Measurements from ENCODE around the gene EVI5.

The EVI5 gene

DNA sequence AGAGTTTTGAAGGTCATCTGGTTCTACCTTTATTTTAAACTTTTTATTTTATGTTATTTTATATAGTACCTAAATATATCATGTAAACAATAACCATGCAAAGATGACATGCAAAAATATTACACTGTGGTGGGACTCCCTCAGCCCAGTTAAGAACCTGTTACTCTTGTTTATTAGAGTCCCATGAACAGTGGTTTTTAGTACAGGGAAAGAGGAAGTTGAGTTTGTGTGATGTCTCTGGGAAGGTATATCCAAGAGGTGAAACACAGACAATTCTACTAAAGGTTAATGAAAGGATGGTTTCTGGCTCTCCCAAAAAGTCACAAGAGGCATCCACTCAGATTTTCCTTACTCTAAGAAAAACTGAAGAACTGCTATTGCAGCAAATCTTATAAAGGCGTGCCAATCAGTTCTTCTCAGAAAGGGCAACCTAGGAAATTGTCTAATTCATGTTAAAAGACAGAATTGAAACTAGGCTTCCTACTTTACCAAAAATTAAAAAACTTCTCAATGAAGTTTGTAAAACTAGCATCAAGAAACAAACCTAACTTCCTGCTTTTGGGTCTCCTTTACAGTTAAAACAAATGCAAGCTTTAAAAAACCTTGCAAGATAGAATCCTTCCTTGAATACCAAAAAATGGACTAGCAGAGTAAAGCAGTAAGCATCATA lies 318.1 kb downstream of the EVI5 start:
- Mint-ChIP-seq H3K4me1 (no peaks in the 10 kb centered on the region), H3K27me3 (ENCODE audit: low read depth, poor library complexity) (peaks cover 7% of the 10 kb centered on the region), H3K36me3 (ENCODE audit: low read depth) (no peaks in the 10 kb centered on the region), H3K9me3 (no peaks in the 10 kb centered on the region), H3K4me3 (no peak overlapping the region), H3K27ac (no peak overlapping the region)
- DNase-seq = no peak
- TF ChIP-seq CTCF (IDR thresholded peaks at IDR 0.05) = no peak

GRCh38 chr1:92465256-92465647 lies 319.7 kb downstream of the EVI5 start:
- DNase-seq = no peak
- H3K36me3 Mint-ChIP-seq (ENCODE audit: low read depth) = no peaks in the 10 kb centered on the region
- H3K27me3 Mint-ChIP-seq (ENCODE audit: low read depth, poor library complexity) = no peaks in the 10 kb centered on the region
- H3K4me3 Mint-ChIP-seq = no peak overlapping the region
- no peak overlapping the region for H3K27ac Mint-ChIP-seq
- no peak for TF ChIP-seq CTCF (IDR thresholded peaks at IDR 0.05)
- no peaks in the 10 kb centered on the region for H3K4me1 Mint-ChIP-seq
- no peaks in the 10 kb centered on the region for H3K9me3 Mint-ChIP-seq

- H3K4me3 Mint-ChIP-seq = no peak overlapping the region
- no peaks in the 10 kb centered on the region for H3K36me3 Mint-ChIP-seq (ENCODE audit: low read depth)
- no peak overlapping the region for H3K27ac Mint-ChIP-seq
Measured at GRCh38 chr1:92464588-92465255, 320.2 kb downstream of the EVI5 start.

GRCh38 chr1:92461364-92462097 lies 323.4 kb downstream of the EVI5 start:
- Mint-ChIP-seq H3K27me3 (ENCODE audit: low read depth, poor library complexity) (peaks cover 4% of the 10 kb centered on the region), H3K4me3 (no peak overlapping the region), H3K4me1 (no peaks in the 10 kb centered on the region), H3K36me3 (ENCODE audit: low read depth) (no peaks in the 10 kb centered on the region), H3K9me3 (no peaks in the 10 kb centered on the region), H3K27ac (no peak overlapping the region)
- no peak for DNase-seq
- TF ChIP-seq CTCF (IDR thresholded peaks at IDR 0.05) = no peak

More at GRCh38 chr1:92464588-92465255, 320.2 kb downstream of the EVI5 start:
- H3K4me1 Mint-ChIP-seq = no peaks in the 10 kb centered on the region
- no peak for TF ChIP-seq CTCF (IDR thresholded peaks at IDR 0.05)
- DNase-seq = no peak
- no peaks in the 10 kb centered on the region for H3K27me3 Mint-ChIP-seq (ENCODE audit: low read depth, poor library complexity)
- H3K9me3 Mint-ChIP-seq = no peaks in the 10 kb centered on the region

- no peak for TF ChIP-seq CTCF (IDR thresholded peaks at IDR 0.05)
- DNase-seq = no peak
- no peaks in the 10 kb centered on the region for H3K4me1 Mint-ChIP-seq
- peaks cover 4% of the 10 kb centered on the region for H3K27me3 Mint-ChIP-seq (ENCODE audit: low read depth, poor library complexity)
- H3K9me3 Mint-ChIP-seq = no peaks in the 10 kb centered on the region
- no peak overlapping the region for H3K27ac Mint-ChIP-seq
- no peak overlapping the region for H3K4me3 Mint-ChIP-seq
- H3K36me3 Mint-ChIP-seq (ENCODE audit: low read depth) = no peaks in the 10 kb centered on the region
Measured at GRCh38 chr1:92459871-92460320, 325.0 kb downstream of the EVI5 start.

Data from nephron progenitor cell (in vitro differentiated cells).